ENCODE measurements around the gene CARD18.

Gene CARD18

DNA sequence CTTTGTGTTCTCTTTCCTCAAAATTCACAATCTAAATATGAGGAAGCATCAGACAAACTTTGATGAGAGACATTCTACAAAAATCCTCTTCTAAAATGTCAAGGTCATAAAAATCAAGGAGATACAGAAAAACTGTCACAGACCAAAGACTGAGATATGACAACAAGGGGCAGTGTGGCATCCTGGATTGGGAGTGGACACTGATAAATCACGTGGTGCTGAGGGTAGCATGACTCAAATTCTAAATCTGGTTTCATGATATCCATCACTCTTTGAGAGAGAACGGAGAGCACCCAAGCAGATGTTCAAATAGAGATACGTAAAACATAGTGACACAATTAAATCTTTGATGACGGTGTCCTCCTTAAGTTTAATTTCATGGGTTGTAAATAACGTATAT is 13.0 kb upstream of the CARD18 start:
- no peaks in the 10 kb centered on the region for H3K36me3 Mint-ChIP-seq
- H3K27ac Mint-ChIP-seq: no peak overlapping the region
- no peaks in the 10 kb centered on the region for H3K4me1 Mint-ChIP-seq
- no peaks in the 10 kb centered on the region for H3K9me3 Mint-ChIP-seq
- no peak for ATAC-seq
- no peak for DNase-seq (ENCODE audit: low spot score in 2 of 2)
- no peak overlapping the region for H3K4me3 Mint-ChIP-seq

DNA sequence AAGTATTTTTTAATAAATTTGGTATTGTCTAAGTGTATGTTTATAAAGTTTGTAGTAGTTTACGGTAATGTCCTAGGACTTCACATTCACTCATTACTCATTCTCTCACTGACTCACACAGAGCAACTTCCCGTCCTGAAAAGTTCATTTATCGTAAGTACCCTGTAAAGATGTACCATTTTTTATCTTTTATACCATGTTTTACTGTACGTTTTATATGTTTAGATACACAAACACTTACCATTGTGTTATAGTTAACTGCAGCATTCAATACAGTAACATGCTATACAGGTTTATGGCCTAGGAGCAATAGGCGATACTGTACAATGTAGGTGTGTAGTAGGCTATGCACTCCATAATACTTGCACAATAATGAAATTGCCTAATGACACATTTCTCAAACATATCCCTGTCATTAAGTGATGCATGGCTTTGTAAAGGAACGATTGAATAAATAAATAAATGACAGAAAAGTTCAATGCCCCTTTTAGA is 12.5 kb upstream of the CARD18 start:
- Mint-ChIP-seq H3K27ac (no peak overlapping the region), H3K4me3 (no peak overlapping the region), H3K9me3 (no peaks in the 10 kb centered on the region), H3K36me3 (no peaks in the 10 kb centered on the region), H3K4me1 (no peaks in the 10 kb centered on the region)
- DNase-seq (ENCODE audit: low spot score in 2 of 2): no peak
- ATAC-seq: no peak

DNA sequence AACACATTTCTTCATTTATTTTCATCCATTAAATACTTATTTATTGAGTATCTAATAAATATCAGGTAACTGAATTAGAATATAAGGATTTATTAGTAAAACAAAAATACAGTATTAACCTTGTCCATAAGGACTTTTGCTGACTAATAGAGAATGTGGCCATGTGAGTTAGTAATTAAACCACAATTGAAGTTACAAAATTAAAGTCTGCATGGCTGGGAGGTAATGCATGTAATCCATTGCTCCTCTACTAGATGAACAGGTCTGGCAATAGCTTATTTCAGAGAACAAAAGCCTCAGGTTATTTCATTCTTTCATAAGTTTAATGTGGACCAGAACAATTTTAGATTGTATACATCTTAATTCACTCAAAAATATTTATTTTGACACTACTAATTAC is 9.9 kb upstream of the CARD18 start:
- H3K27ac Mint-ChIP-seq: no peak overlapping the region
- DNase-seq (ENCODE audit: low spot score in 2 of 2) (no peak), ATAC-seq (no peak)
- no peak overlapping the region for H3K4me3 Mint-ChIP-seq
- no peaks in the 10 kb centered on the region for H3K4me1 Mint-ChIP-seq
- no peaks in the 10 kb centered on the region for H3K9me3 Mint-ChIP-seq
- H3K36me3 Mint-ChIP-seq: no peaks in the 10 kb centered on the region

GRCh38 chr11:105148241-105148640 is 8.7 kb upstream of the CARD18 start:
- no peak for DNase-seq (ENCODE audit: low spot score in 2 of 2)
- Mint-ChIP-seq H3K9me3 (no peaks in the 10 kb centered on the region), H3K27ac (no peak overlapping the region), H3K36me3 (no peaks in the 10 kb centered on the region), H3K4me3 (no peak overlapping the region), H3K4me1 (no peaks in the 10 kb centered on the region)
- ATAC-seq: no peak

GRCh38 chr11:105144887-105145286 is 5.3 kb upstream of the CARD18 start:
- ATAC-seq: no peak
- no peaks in the 10 kb centered on the region for H3K9me3 Mint-ChIP-seq
- H3K4me3 Mint-ChIP-seq: no peak overlapping the region
- H3K4me1 Mint-ChIP-seq: no peaks in the 10 kb centered on the region
- DNase-seq (ENCODE audit: low spot score in 2 of 2): no peak
- H3K36me3 Mint-ChIP-seq: no peaks in the 10 kb centered on the region
- no peak overlapping the region for H3K27ac Mint-ChIP-seq

DNA sequence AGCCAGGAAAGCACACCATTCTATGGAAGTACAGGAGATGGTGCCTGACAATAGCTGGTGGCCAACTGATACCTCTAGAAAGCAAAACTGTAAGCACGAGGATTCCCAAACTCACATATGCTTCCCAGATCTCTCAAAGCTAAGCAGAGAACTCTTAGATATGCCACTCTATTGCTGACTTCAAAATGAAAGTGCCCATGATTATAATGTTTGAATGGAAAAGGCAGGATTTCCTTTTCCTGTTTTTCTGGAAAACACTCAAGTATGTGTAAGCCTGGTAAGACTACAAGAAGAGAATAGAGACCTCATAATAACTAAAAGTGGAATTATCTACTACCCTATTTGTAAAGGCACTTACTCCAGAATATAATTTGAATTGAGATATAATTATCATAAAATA is 2.6 kb upstream of the CARD18 start:
- H3K36me3 Mint-ChIP-seq: no peaks in the 10 kb centered on the region
- H3K4me3 Mint-ChIP-seq: no peak overlapping the region
- no peak for DNase-seq (ENCODE audit: low spot score in 2 of 2)
- no peak for ATAC-seq
- no peak overlapping the region for H3K27ac Mint-ChIP-seq
- H3K4me1 Mint-ChIP-seq: no peaks in the 10 kb centered on the region
- no peaks in the 10 kb centered on the region for H3K9me3 Mint-ChIP-seq

GRCh38 chr11:105137286-105137685 is 2.3 kb downstream of the CARD18 start:
- Mint-ChIP-seq H3K4me3 (no peak overlapping the region), H3K27ac (no peak overlapping the region), H3K36me3 (no peaks in the 10 kb centered on the region), H3K4me1 (no peaks in the 10 kb centered on the region), H3K9me3 (no peaks in the 10 kb centered on the region)
- no peak for DNase-seq (ENCODE audit: low spot score in 2 of 2)
- no peak for ATAC-seq

DNA sequence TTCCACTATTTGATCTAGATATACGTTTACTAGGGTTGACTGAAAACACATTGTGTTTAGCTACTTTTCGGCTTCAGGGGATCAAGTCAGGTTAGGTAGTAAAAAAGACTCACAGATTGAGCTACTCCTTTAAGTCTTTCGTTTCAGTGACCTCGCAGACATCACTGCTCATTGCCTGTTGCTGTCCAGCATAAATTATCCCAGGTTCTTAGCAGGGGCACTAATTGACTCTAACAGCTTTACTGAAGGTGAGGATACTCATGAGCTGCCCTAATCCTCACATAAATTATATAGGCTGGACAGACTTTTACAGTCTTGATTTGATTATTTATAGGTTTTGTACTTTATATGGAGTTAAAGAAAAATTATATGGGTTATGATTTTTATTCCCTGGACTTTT is 3.7 kb downstream of the CARD18 start:
- ATAC-seq: no peak
- H3K4me1 Mint-ChIP-seq: no peaks in the 10 kb centered on the region
- H3K27ac Mint-ChIP-seq: no peak overlapping the region
- H3K36me3 Mint-ChIP-seq: no peaks in the 10 kb centered on the region
- peaks cover 6% of the 10 kb centered on the region for H3K9me3 Mint-ChIP-seq
- H3K4me3 Mint-ChIP-seq: no peak overlapping the region
- DNase-seq (ENCODE audit: low spot score in 2 of 2): no peak

DNA sequence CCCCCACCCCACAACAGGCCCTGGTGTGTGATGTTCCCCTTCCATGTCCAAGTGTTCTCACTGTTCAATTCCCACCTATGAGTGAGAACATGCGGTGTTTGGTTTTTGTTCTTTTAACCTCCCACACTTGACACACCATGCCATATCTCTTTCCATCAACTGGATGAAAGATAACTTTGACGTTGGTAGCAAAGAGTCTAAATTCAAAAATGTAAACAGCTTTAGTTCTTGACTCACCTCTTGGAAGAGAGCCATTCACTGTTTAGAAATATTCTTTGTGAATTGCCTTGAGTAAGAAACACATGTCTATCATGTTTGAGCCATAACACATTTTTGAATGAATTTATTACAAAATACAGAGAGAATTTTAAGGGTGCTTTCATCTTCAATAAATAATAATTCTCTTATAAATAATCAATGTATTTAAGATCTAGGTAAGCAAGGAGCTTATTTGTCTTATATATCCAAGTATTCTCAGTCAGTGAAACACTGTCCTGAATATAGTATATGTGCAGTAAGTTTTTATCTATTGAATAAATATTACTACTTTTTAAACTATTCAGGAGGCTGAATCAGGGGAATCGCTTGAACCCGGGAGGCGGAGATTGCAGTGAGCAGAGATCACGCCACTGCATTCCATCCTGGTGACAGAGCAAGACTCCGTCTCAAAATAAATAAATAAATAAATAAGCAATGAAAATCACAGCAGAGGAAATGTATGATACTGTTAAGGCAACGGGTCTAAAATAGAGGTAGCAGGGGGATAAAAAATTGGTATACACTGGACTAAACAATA is 6.7 kb downstream of the CARD18 start:
- DNase-seq (ENCODE audit: low spot score in 2 of 2): no peak
- H3K9me3 Mint-ChIP-seq: peaks cover 6% of the 10 kb centered on the region

GRCh38 chr11:105130189-105130813 is 9.3 kb downstream of the CARD18 start:
- no peaks in the 10 kb centered on the region for H3K36me3 Mint-ChIP-seq
- peak; percentile 57 for ATAC-seq
- H3K27ac Mint-ChIP-seq: no peak overlapping the region
- no peak overlapping the region for H3K4me3 Mint-ChIP-seq
- H3K9me3 Mint-ChIP-seq: peaks cover 6% of the 10 kb centered on the region
- DNase-seq (ENCODE audit: low spot score in 2 of 2): no peak
- no peaks in the 10 kb centered on the region for H3K4me1 Mint-ChIP-seq

More for the DNA sequence above, 6.7 kb downstream of the CARD18 start:
- Mint-ChIP-seq H3K36me3 (no peaks in the 10 kb centered on the region), H3K4me3 (no peak overlapping the region), H3K4me1 (no peaks in the 10 kb centered on the region), H3K27ac (no peak overlapping the region)
- no peak for ATAC-seq

DNA sequence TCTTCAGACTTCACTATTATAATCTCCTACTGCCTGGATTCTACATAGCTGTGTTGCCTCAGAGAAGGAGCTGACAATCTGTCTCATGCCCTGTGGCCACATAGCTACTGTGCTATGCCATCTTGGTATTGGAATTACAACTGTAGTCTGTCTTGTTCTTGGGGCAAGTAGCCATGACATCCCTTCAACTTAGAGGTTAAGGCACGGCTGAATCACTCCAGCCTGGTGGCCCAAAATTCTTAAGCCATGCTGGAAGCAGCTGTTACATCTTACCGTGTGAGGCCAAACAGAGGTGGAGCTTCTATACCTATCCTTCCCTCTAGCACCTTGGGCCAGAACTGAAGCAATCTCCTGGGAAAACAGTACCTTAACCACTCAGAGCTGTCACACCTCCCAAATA is 14.8 kb downstream of the CARD18 start:
- no peak overlapping the region for H3K27ac Mint-ChIP-seq

DNA sequence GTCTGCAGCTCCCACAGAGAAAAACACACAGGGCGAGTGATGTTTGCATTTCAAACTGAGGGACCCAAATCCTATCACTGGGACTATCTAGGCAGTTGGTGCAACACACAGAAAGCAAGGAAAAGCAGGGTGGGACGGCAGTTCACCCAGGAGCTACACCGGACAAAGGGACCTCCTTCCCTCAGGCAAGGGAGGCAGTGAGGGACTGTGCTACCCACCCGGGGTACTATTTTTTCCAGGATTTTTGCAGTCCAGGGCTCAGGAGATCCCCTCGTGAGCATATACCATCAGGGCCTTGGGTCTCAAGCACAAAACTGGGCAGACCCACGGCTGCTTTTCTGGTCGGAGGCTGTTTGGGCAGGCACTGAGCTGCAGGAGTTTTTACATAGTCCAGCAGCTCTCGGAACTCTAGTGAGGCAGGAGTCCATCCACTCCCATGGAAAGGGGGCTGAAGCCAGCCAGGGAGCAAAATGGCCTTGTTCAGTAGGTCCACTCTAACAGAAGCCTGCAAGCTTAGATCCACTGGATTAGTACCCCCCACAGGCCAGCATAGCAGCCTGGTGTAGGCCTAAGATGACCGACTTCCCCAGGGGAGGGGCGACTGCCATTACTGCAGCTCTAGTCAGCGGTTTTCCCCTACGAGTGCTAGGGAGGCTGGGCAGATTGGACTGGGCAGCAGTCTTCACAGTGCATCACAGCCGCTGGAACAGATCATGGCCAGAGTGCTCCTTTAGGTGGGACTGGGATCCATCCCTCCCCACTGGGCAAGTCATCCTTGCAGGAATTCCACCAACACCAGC is 28.2 kb downstream of the CARD18 start:
- DNase-seq (ENCODE audit: low spot score in 2 of 2) (no peak), ATAC-seq (no peak)
- no peaks in the 10 kb centered on the region for H3K9me3 Mint-ChIP-seq
- no peak overlapping the region for H3K27ac Mint-ChIP-seq
- no peak overlapping the region for H3K4me3 Mint-ChIP-seq
- no peaks in the 10 kb centered on the region for H3K36me3 Mint-ChIP-seq
- H3K4me1 Mint-ChIP-seq: peaks cover 21% of the 10 kb centered on the region

More for the DNA sequence above, 14.8 kb downstream of the CARD18 start:
- Mint-ChIP-seq H3K36me3 (no peaks in the 10 kb centered on the region), H3K9me3 (no peaks in the 10 kb centered on the region), H3K4me1 (no peaks in the 10 kb centered on the region), H3K4me3 (no peak overlapping the region)
- ATAC-seq (peak; percentile 28), DNase-seq (ENCODE audit: low spot score in 2 of 2) (no peak)

DNA sequence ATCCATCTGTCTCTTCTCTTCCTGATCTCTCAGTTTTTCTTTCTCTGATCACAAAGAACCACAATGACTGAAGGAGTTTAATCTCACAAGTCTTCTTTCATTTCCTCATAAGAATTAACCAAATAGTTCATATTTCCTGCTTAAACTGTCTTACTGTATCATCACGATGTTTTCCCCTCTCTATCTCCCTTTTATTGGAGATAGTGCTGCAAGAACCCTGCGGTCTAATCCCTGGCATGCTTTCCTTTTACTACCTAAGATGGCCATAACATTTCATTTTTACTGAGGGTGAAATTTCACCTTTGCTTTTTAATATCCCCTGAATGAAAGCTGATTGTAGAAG is 28.9 kb downstream of the CARD18 start:
- DNase-seq (ENCODE audit: low spot score in 2 of 2) (no peak), ATAC-seq (no peak)
- Mint-ChIP-seq H3K9me3 (no peaks in the 10 kb centered on the region), H3K4me3 (no peak overlapping the region), H3K27ac (peak overlapping the region; percentile 12), H3K4me1 (peaks cover 21% of the 10 kb centered on the region), H3K36me3 (no peaks in the 10 kb centered on the region)

- no peaks in the 10 kb centered on the region for H3K36me3 Mint-ChIP-seq
- H3K27ac Mint-ChIP-seq: peak overlapping the region; percentile 12
- H3K4me1 Mint-ChIP-seq: peaks cover 21% of the 10 kb centered on the region
- ATAC-seq (no peak), DNase-seq (ENCODE audit: low spot score in 2 of 2) (no peak)
- H3K4me3 Mint-ChIP-seq: no peak overlapping the region
- H3K9me3 Mint-ChIP-seq: no peaks in the 10 kb centered on the region
Measured at GRCh38 chr11:105109855-105110687, 29.5 kb downstream of the CARD18 start.

- no peak for DNase-seq (ENCODE audit: low spot score in 2 of 2)
- Mint-ChIP-seq H3K36me3 (no peaks in the 10 kb centered on the region), H3K9me3 (no peaks in the 10 kb centered on the region), H3K4me3 (no peak overlapping the region), H3K4me1 (peaks cover 21% of the 10 kb centered on the region), H3K27ac (no peak overlapping the region)
- no peak for ATAC-seq
Measured at GRCh38 chr11:105109321-105109720, 30.2 kb downstream of the CARD18 start.
